NAMALWA (cell line): ENCODE results near the gene SEC61G.

Experiments used
- DNase-seq: peaks from one replicate; pipeline ENCODE4 v3.0.0-alpha.2; 2015; ENCODE audit warnings: low spot score

SEC61G gene

DNA sequence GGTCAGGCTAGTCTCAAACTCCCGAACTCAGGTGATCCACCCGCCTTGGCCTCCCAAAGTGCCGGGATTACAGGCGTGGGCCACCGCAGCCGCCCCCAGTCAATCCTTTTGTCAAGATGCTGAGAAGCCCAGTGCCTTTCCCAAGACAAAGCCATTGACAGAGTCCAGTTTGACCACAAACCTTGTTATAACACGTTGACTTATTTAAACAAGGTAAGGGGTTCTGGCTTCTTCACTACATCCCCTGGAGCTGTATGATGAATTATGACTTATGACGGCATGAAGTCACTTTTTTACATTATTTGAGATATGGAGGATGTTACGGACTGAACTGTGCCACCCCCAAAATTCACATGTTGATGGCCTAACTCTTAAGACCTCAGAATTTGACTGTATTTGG is 5.8 kb upstream of the SEC61G start:
- no peak for DNase-seq

- no peak for DNase-seq
Observed at GRCh38 chr7:54757711-54758110, 1.3 kb downstream of the SEC61G start.

DNA sequence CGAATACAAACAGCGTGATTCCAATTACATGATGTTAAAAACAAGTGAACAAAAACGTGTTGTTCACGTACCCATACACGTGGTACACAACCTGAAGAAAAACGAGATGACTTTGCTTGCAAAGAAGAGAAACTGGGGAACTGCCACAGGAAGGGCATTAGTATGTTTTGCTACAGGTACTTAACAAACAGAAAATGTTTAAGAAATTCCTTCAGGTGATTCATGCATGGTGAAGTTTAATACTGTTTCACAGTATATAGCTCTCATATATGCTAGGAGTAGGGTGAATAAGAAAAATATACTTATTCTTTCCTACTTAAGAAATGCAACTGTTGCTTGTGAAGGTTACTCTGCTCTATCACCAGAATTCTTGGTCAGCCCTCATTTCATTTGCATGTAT is 9.8 kb downstream of the SEC61G start:
- no peak for DNase-seq

DNA sequence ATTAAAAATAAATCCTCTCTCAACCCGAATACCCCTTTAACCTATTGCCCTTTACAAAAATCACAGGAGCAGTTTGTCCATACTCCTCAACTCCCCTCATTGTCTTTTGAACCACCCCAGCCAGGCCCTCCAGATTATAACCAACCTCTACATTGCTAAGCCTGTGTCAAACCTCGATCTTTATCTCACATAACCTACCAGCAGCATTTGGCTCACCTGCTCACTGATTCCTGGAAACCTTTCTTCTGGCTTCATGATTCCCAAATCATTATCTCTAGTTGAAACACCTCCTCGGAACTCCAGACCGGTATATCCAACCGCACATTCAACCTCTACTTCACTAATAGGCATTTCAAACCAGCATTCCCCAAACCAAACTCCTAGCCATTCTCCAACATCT is 11.8 kb downstream of the SEC61G start:
- no peak for DNase-seq

DNA sequence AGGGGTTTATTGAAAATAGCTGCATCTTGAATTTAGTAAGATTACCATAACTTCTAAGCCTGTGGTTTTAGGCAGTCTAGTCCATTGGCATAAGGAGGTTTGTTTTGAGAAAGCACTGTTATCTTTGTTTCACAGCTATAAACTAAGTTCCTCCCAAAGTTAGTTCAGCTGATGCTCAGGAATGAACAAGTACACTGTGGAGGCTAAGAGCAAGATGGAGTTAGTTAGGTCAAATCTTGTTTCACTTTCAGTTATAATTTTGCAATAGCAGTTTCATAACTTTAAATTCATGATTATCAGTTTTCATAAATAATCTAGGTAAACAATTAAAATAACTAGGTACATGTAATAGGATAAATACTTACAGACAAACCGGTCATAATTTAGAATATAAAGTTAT is 15.4 kb downstream of the SEC61G start:
- no peak for DNase-seq

DNA sequence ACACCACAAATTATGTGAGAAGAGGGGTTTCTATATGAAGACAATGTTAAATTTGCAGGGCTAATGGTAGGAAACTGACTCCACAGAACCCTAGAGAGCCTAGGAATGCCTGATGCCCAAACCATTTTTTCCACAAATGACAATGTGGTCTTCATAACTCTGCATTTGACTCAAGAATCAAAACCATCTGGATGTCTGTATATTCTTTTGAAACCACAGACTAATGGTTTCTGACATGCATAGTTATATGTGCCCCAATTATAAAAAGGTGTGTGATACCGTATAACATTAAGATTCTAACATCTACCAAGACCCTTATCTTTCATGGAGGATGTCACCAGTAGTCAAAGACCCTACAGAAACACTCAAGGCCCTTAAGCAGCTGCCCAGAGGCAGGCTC is 20.3 kb downstream of the SEC61G start:
- no peak for DNase-seq

- no peak for DNase-seq
Observed at GRCh38 chr7:54729107-54729506, 29.9 kb downstream of the SEC61G start.

DNA sequence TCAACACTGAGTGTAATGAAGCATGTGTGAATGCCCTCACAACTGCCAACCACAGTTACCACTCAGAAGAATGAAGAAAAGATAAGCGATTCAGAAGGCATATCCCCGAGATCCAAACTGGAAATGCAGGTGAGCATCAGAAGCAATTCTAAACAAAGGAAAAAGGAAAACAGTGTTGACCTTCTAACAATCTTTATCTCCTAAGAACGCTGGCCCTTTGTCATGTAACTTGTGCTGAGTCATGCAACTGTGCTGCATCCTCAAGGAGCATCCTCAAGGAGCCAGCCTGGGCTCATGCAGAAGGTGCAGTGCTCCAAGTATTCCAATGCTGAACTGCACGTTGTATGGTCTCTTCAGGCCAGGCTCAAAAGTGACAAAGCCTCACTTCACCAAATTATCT is 30.6 kb downstream of the SEC61G start:
- no peak for DNase-seq

DNA sequence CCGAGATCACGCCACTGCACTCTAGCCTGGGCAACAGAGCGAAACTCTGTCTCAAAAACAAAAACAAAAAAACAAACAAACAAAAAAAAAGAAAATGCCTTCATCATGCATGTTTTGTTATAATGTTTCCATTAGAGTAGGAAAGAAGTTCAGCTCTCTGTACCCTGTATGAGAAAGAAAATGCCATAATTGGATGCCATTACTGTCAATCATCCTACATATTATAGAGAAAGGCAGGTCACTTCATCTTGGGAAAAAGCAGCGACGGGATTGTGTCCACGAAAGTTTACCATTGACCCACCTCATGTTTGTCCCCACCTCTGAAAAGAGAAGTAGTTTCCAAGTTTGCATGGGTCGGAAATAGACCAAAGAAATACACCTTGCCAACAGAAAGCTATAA is 33.8 kb downstream of the SEC61G start:
- DNase-seq = no peak

- DNase-seq = no peak
Observed at GRCh38 chr7:54722502-54722901, 36.5 kb downstream of the SEC61G start.

DNA sequence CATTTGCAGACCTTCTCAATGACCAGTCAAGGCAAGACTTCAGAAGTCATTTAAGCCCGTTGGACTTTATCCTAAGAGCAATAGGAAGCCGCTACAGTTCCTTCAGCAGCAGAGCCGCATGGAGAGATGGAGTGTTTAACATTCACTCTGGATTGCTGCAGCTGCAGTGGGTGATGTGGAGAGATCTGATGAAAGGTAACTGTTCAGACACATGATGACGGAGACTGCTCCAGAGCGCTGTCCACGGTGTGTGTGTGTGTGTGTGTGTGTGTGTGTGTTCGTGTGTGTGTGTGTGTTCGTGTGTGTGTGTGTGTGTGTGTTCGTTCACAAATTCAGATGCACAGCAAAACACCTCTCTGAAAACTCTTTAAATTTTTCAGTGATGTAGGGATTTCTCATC is 37.0 kb downstream of the SEC61G start:
- DNase-seq = no peak

- no peak for DNase-seq
Observed at GRCh38 chr7:54719974-54720373, 39.0 kb downstream of the SEC61G start.

DNA sequence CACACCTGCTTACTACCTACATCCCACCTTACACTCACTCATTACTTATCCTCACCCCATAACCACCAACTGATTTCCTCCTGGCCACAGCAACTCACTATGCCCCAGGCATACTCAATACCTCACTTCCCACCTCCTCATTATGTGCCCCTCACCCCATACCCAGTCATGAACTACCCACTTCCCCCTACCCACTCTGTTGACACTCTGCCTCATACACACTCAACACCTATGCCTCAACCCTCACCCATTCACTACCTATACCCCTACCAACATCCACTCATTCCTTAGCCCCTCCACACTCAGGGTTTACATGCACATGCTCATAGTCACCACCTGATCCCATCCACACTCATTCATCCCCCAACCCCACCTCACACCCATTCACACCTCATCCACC is 39.6 kb downstream of the SEC61G start:
- DNase-seq = no peak

GRCh38 chr7:54712820-54713219 is 46.2 kb downstream of the SEC61G start:
- DNase-seq = no peak

DNA sequence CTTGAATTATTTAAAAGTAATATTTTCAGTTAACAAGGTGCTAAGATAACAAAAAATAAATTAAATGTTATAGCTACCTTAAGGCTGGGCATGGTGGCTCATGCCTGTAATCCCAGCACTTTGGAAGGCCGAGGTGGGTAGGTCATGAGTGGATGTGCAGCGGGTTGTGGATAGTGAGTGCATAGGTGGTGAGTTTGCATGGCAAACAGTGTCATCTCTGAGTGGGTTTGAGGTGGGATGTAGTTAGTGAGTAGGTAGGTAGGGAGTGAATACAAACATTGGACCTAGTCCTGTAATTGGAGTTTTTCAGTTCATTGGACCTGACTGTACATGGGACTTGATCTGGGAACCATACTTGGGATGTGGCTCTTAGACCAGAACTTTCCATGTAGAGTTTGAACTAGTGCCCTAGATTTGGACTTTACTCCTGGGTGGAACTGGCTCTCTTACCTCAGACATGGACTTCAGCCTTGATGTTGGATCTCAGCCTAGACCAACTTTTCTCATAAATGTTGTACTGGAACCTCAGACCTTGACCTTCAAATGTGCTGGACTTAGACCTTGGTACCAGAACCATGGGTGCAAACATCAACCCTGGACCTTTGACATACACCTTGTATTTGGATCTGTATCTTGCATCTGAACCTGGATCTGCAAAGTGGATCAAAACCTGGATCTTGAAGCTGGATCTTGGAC is 47.0 kb downstream of the SEC61G start:
- DNase-seq = no peak

- no peak for DNase-seq
Observed at GRCh38 chr7:54709283-54709682, 49.7 kb downstream of the SEC61G start.

GRCh38 chr7:54705436-54705835 is 53.6 kb downstream of the SEC61G start:
- DNase-seq = no peak

DNA sequence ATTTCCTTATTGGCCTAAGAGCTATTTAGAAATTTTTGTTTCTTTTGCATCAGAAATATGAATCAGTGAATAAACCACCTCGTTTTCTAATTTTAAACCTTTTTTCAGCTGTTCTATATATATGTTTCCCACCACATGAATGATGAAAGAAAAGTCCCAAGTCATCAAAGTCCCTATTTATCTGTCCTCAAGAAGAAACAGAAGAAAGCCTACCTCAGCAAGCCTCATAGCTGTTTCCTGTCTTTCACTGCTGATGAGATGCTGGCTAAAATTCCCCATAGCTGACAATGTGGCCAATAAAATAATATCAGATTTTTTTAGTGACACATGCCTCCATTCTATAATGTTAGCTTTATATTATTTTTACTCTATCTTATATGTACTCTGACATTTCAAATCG is 54.2 kb downstream of the SEC61G start:
- no peak for DNase-seq
